ENCODE data around the gene C1QL2. TPM values are rescaled to one million over a fixed set of nuclear protein-coding genes. Genes with fewer than 3 reads are reported as not detected.

The C1QL2 gene
- total and polyA plus RNA-seq, 12 donors, result 0.03 TPM; not detected in 11

DNA sequence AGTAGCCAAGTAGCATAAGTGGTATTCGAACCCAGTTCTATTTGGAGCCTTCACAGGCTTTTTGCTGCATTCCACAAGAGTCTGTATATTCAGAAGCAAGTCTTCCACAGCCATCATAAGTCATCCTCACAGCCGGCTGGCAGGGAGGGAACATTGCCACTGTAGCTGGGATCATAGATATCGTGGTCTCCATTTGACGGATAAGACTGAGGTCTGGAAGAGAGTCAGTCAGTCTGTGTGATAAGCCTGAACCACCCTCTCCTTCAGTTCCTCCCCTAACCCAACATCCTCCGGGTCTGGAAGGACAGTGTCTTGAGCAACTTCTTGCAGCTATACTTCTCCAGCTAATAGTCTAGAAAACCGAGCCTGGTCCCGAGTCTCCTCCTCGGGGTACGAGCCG is 17.0 kb upstream of the C1QL2 start:
- intact Hi-C loops (cut with DNase I), result no loop called here
- H3K4me1 ChIP-seq, result no peaks in the 10 kb centered on the region
- no peak for DNase-seq
- TF ChIP-seq CTCF (IDR thresholded peaks at IDR 0.05), result no peak
- H3K27ac ChIP-seq, result no peak overlapping the region
- no peaks in the 10 kb centered on the region for H3K36me3 ChIP-seq
- no peak overlapping the region for H3K4me3 ChIP-seq
- H3K27me3 ChIP-seq, result peaks cover 0 to 4% (median 0%) of the 10 kb centered on the region in 7 donors
- ATAC-seq, result no peak
- 77 to 82% methylated on average over 10 of the region's 10 CpGs for WGBS, 2 donors
- no peaks in the 10 kb centered on the region for H3K9me3 ChIP-seq

DNA sequence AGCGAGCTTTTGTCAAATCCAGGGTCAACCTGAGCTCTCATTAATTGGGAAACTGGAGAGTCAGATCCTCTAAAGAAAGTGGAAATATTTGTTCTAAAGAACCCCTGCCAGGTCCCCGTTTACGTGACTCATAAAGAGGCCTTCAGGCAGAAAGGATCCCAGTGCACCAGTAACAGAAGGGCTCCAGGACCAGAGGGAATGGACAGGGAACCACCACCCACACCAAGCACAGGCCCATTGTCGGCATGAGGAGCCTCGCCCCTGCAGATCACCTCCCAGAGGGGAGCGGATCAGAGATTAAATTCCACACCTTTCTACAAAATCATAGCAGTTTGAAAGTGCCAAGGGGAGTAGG is 16.4 kb upstream of the C1QL2 start:
- TF ChIP-seq CTCF (IDR thresholded peaks at IDR 0.05), result no peak
- intact Hi-C loops (cut with DNase I), result loop anchor here in 2 of 10 donors (5.0 kb wide), 2 partner anchors 168 to 293 kb away; no protein-coding TSS in a partner anchor
- 83 to 85% methylated on average over 6 of the region's 6 CpGs for WGBS, 2 donors

DNA sequence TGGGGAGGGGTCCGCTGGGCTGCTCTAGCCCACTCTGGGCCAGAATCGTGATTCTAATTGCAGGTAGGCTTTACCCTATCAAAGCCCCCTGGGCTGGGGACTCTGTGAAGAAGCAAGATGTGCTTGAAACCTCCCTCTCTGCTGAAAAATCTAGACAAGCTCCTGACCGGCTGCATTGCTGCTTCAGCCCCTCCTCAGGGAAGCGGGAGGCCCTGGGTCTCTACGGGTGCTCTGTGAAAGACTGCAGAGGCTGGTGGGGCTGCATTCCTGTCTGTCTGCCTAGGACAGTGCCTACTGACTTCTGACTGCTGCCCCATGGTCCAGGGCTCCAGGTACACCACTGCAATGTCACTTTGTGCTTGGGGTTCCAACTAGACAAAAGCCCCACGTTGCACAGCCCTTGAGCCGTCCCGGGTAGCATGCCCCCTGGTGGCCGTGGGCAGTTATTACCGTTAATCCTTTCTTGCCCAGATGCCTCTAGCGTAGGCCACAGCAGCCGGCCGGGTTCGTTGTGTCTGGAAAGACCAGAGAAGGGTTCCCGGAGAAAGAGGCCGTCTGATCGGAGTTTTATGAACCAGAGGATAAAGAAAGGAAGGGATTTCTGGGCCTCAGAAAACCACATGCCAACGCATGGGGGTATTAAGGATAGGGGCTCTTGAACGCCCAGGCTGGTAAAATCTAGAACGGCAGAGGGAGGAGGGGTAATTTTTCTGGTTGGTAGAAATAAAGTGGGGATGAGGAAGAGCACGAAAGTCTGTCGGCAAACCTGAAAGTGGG is 15.9 kb upstream of the C1QL2 start:
- peak in 1 of 2 donors; percentile 37 for DNase-seq
- no peaks in the 10 kb centered on the region for H3K36me3 ChIP-seq
- WGBS, 2 donors, result 65 to 67% methylated on average over 22 of the region's 22 CpGs
- peak in 6 of 8 donors; percentile 33 to 56 (median 44) for ATAC-seq
- no peaks in the 10 kb centered on the region for H3K4me1 ChIP-seq
- TF ChIP-seq CTCF (IDR thresholded peaks at IDR 0.05), result peak; percentile 25 to 83 (median 63)
- intact Hi-C loops (cut with DNase I), result loop anchor here in 2 of 10 donors (5.0 kb wide), 2 partner anchors 167 to 292 kb away; no protein-coding TSS in a partner anchor
- peaks cover 0 to 9% (median 0%) of the 10 kb centered on the region in 7 donors for H3K27me3 ChIP-seq
- H3K27ac ChIP-seq, result no peak overlapping the region
- H3K9me3 ChIP-seq, result no peaks in the 10 kb centered on the region
- no peak overlapping the region for H3K4me3 ChIP-seq

More for the DNA sequence above, 16.4 kb upstream of the C1QL2 start:
- H3K36me3 ChIP-seq, result no peaks in the 10 kb centered on the region
- DNase-seq, result no peak
- no peaks in the 10 kb centered on the region for H3K4me1 ChIP-seq
- H3K9me3 ChIP-seq, result no peaks in the 10 kb centered on the region
- peaks cover 0 to 4% (median 0%) of the 10 kb centered on the region in 7 donors for H3K27me3 ChIP-seq
- no peak overlapping the region for H3K27ac ChIP-seq
- no peak for ATAC-seq
- no peak overlapping the region for H3K4me3 ChIP-seq

DNA sequence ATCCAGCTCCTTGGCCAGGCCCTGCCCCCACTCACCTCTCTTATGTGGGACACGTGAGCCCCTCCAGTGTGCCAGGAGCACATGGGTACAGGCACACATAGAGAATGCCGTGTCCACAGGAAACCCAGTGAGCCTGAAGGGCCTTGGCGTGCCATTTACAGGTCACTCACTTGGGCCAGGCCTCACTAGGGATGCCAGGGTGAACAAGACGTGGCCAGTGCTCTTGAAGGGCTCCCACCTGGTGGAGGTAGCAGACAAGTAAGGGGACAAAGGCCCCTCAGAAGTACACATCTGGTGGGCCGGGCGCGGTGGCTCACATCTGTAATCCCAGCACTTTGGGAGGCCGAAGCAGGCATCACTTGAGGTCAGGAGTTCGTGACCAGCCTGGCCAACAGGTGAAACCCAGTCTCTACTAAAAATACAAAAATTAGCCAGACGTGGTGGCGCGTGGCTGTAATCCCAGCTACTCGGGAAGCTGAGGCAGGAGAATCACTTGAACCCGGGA is 15.1 kb upstream of the C1QL2 start:
- ATAC-seq, result no peak
- intact Hi-C loops (cut with DNase I), result loop anchor here in 2 of 10 donors (5.0 kb wide), 2 partner anchors 166 to 291 kb away; no protein-coding TSS in a partner anchor
- Histone ChIP-seq H3K36me3 (no peaks in the 10 kb centered on the region), H3K27ac (no peak overlapping the region), H3K9me3 (no peaks in the 10 kb centered on the region), H3K4me3 (no peak overlapping the region), H3K4me1 (no peaks in the 10 kb centered on the region), H3K27me3 (peaks cover 0 to 16% (median 8%) of the 10 kb centered on the region in 7 donors)
- WGBS, 2 donors, result 89 to 93% methylated on average over 14 of the region's 14 CpGs
- DNase-seq, result no peak
- TF ChIP-seq CTCF (IDR thresholded peaks at IDR 0.05), result no peak
